Activated naive CD8-positive, alpha-beta T cell (primary cell): Measurements from ENCODE around the gene GRHPR.
A peak's percentile ranks its signal among the peaks of the same experiment; 100 is the strongest.
"Not testable (repeated sequence)": the region's sequence is repeated elsewhere in the genome, so short reads cannot be mapped to it uniquely, and the experiment has no call there.

Experiments
- H3K27ac Mint-ChIP-seq: one replicate; pipeline ENCODE4 v1.8.0; 2021; ENCODE audit warnings: mixed read lengths
- H3K27me3 Mint-ChIP-seq: one replicate; pipeline ENCODE4 v1.8.0; 2021; ENCODE audit warnings: mixed read lengths
- H3K36me3 Mint-ChIP-seq: one replicate; pipeline ENCODE4 v1.8.0; 2021; ENCODE audit warnings: mixed read lengths
- H3K4me1 Mint-ChIP-seq: one replicate; pipeline ENCODE4 v1.8.0; 2021; ENCODE audit warnings: low read depth, mixed read lengths
- H3K4me3 Mint-ChIP-seq: one replicate; pipeline ENCODE4 v1.8.0; 2021; ENCODE audit warnings: mild to moderate bottlenecking, mixed read lengths
- H3K9me3 Mint-ChIP-seq: one replicate; pipeline ENCODE4 v1.8.0; 2021; ENCODE audit warnings: low read depth, mixed read lengths

GRHPR gene

GRCh38 chr9:37465249-37466036 is 42.9 kb downstream of the GRHPR start, which contains the start of gene ZBTB5:
ZBTB5 (minus strand) TSS chr9:37465450; CDS start chr9:37442551, 22,899 bp downstream.
- H3K4me3 Mint-ChIP-seq: peak within 1 kb of the TSS; percentile 95
- no peaks in the 10 kb centered on the region for H3K9me3 Mint-ChIP-seq
- H3K4me1 Mint-ChIP-seq: peaks cover 42% of the 10 kb centered on the region
- peak within 1 kb of the TSS; percentile 96 for H3K27ac Mint-ChIP-seq
- H3K36me3 Mint-ChIP-seq: peaks cover 5% of the 10 kb centered on the region
- no peaks in the 10 kb centered on the region for H3K27me3 Mint-ChIP-seq

GRCh38 chr9:37466037-37466709 is 43.7 kb downstream of the GRHPR start:
- Mint-ChIP-seq H3K27ac (peak overlapping the region; percentile 96), H3K27me3 (no peaks in the 10 kb centered on the region), H3K4me1 (peaks cover 37% of the 10 kb centered on the region), H3K4me3 (peak overlapping the region; percentile 95), H3K36me3 (peaks cover 5% of the 10 kb centered on the region), H3K9me3 (no peaks in the 10 kb centered on the region)

GRCh38 chr9:37467530-37467929 is 45.0 kb downstream of the GRHPR start:
- H3K4me3 Mint-ChIP-seq, H3K9me3 Mint-ChIP-seq: not testable (repeated sequence)

GRCh38 chr9:37468620-37469019 is 46.1 kb downstream of the GRHPR start:
- H3K27ac Mint-ChIP-seq: no peak overlapping the region
- no peaks in the 10 kb centered on the region for H3K27me3 Mint-ChIP-seq
- no peaks in the 10 kb centered on the region for H3K9me3 Mint-ChIP-seq
- peaks cover 27% of the 10 kb centered on the region for H3K4me1 Mint-ChIP-seq
- H3K36me3 Mint-ChIP-seq: peaks cover 2% of the 10 kb centered on the region
- no peak overlapping the region for H3K4me3 Mint-ChIP-seq

More at GRCh38 chr9:37467530-37467929, 45.0 kb downstream of the GRHPR start:
- not testable (repeated sequence) for H3K27me3 Mint-ChIP-seq, H3K36me3 Mint-ChIP-seq, H3K27ac Mint-ChIP-seq
- peaks cover 38% of the 10 kb centered on the region for H3K4me1 Mint-ChIP-seq

- Mint-ChIP-seq H3K27me3 (peaks cover 5% of the 10 kb centered on the region), H3K36me3 (peaks cover 7% of the 10 kb centered on the region)
These were observed 49.6 kb downstream of the GRHPR start for GRCh38 chr9:37471942-37472684.

GRCh38 chr9:37473982-37474381 is 51.5 kb downstream of the GRHPR start:
- H3K4me1 Mint-ChIP-seq, H3K27ac Mint-ChIP-seq, H3K9me3 Mint-ChIP-seq, H3K4me3 Mint-ChIP-seq, H3K36me3 Mint-ChIP-seq: not testable (repeated sequence)
- H3K27me3 Mint-ChIP-seq: peaks cover 13% of the 10 kb centered on the region

More at GRCh38 chr9:37471942-37472684, 49.6 kb downstream of the GRHPR start:
- peak overlapping the region; percentile 68 for H3K27ac Mint-ChIP-seq
- peaks cover 9% of the 10 kb centered on the region for H3K4me1 Mint-ChIP-seq
- H3K9me3 Mint-ChIP-seq: no peaks in the 10 kb centered on the region
- peak overlapping the region; percentile 81 for H3K4me3 Mint-ChIP-seq

GRCh38 chr9:37474438-37474837 is 51.9 kb downstream of the GRHPR start:
- Mint-ChIP-seq H3K27me3 (peaks cover 15% of the 10 kb centered on the region), H3K36me3 (peaks cover 7% of the 10 kb centered on the region), H3K4me3 (no peak overlapping the region), H3K9me3 (no peaks in the 10 kb centered on the region), H3K4me1 (peaks cover 9% of the 10 kb centered on the region), H3K27ac (no peak overlapping the region)

GRCh38 chr9:37476930-37477329 is 54.4 kb downstream of the GRHPR start:
- Mint-ChIP-seq H3K4me3 (no peak overlapping the region), H3K27me3 (peaks cover 21% of the 10 kb centered on the region), H3K27ac (no peak overlapping the region), H3K9me3 (no peaks in the 10 kb centered on the region), H3K4me1 (peaks cover 6% of the 10 kb centered on the region), H3K36me3 (peaks cover 7% of the 10 kb centered on the region)

- H3K4me3 Mint-ChIP-seq, H3K4me1 Mint-ChIP-seq, H3K27ac Mint-ChIP-seq, H3K9me3 Mint-ChIP-seq, H3K36me3 Mint-ChIP-seq: not testable (repeated sequence)
- H3K27me3 Mint-ChIP-seq: peaks cover 21% of the 10 kb centered on the region
These were observed 54.9 kb downstream of the GRHPR start for GRCh38 chr9:37477443-37477842.

- H3K27ac Mint-ChIP-seq, H3K4me1 Mint-ChIP-seq, H3K9me3 Mint-ChIP-seq, H3K36me3 Mint-ChIP-seq, H3K4me3 Mint-ChIP-seq: not testable (repeated sequence)
- peaks cover 21% of the 10 kb centered on the region for H3K27me3 Mint-ChIP-seq
These were observed 55.6 kb downstream of the GRHPR start for GRCh38 chr9:37477987-37478619.

GRCh38 chr9:37480759-37481158 is 58.3 kb downstream of the GRHPR start:
- Mint-ChIP-seq H3K4me3 (no peak overlapping the region), H3K27me3 (peaks cover 21% of the 10 kb centered on the region), H3K36me3 (no peaks in the 10 kb centered on the region), H3K27ac (no peak overlapping the region), H3K9me3 (no peaks in the 10 kb centered on the region), H3K4me1 (peaks cover 8% of the 10 kb centered on the region)

GRCh38 chr9:37485389-37486255 is 63.1 kb downstream of the GRHPR start, which contains the start of gene POLR1E:
POLR1E (plus strand) TSS chr9:37485948; CDS start chr9:37486048, 100 bp downstream.
- H3K9me3 Mint-ChIP-seq: no peaks in the 10 kb centered on the region
- peak within 1 kb of the TSS; percentile 99 for H3K4me3 Mint-ChIP-seq
- peak within 1 kb of the TSS; percentile 93 for H3K27ac Mint-ChIP-seq
- H3K4me1 Mint-ChIP-seq: peaks cover 36% of the 10 kb centered on the region
- peaks cover 8% of the 10 kb centered on the region for H3K36me3 Mint-ChIP-seq
- peaks cover 5% of the 10 kb centered on the region for H3K27me3 Mint-ChIP-seq

- peak overlapping the region; percentile 89 for H3K27ac Mint-ChIP-seq
These were observed 63.7 kb downstream of the GRHPR start for GRCh38 chr9:37486256-37486615.

More at GRCh38 chr9:37486256-37486615, 63.7 kb downstream of the GRHPR start:
- Mint-ChIP-seq H3K4me3 (peak overlapping the region; percentile 99), H3K27me3 (peaks cover 5% of the 10 kb centered on the region), H3K4me1 (peaks cover 38% of the 10 kb centered on the region), H3K36me3 (peaks cover 8% of the 10 kb centered on the region), H3K9me3 (no peaks in the 10 kb centered on the region)
